ENCODE data around the gene ATG16L1.

Gene ATG16L1

DNA sequence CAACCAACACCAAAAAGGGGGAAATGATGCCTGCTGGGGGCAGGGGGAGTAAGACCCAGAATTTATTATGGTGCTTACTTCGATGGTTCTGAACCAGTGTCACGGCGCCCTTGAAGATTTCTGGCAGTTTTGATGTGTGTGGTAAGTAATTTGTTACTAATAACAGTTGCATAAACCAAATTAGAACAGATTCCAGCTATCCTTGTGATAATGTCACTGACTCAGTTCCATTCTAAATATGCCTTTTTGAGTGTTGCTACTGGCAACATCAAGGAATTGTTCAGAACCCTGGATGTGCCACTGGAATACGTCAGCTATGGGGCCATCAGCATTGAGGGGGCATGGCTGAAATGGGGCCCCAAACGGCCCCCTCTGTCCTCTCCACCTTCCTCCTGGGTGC lies 67.8 kb downstream of the ATG16L1 start:
- Histone ChIP-seq H3K9me3 (replicated peaks in 1 of 2; ENCODE audit: control insufficient read depth in 2 of 2, insufficient read depth in 1 of 2, low read depth in 1 of 2, low read length in 2 of 2) (no peaks in the 10 kb centered on the region), H3K4me2 (ENCODE audit: insufficient read depth, low read length, poor library complexity, severe bottlenecking) (no peak overlapping the region), H2AK5ac (ENCODE audit: low read depth, low read length) (no peak overlapping the region), H3K4me3 (ENCODE audit: low read length in 2 of 2) (no peak overlapping the region), H3K18ac (ENCODE audit: low read length) (no peak overlapping the region), H2BK12ac (ENCODE audit: low read length) (no peak overlapping the region), H3K14ac (ENCODE audit: low read length) (no peak overlapping the region), H3K27ac (replicated peaks; ENCODE audit: low read length) (no peak overlapping the region), H2BK120ac (ENCODE audit: low read depth, low read length) (no peak overlapping the region), H3K36me3 (replicated peaks in 1 of 2; ENCODE audit: control insufficient read depth in 2 of 2, insufficient read depth in 2 of 2, low read length in 2 of 2) (no peaks in the 10 kb centered on the region), H4K91ac (ENCODE audit: low read depth, low read length, poor library complexity) (no peak overlapping the region), H2BK5ac (ENCODE audit: low read length) (no peak overlapping the region), H3K4me1 (ENCODE audit: control insufficient read depth in 2 of 2, insufficient read depth in 1 of 2, low read depth in 1 of 2, low read length in 2 of 2) (no peaks in the 10 kb centered on the region), H4K8ac (ENCODE audit: low read depth, low read length) (no peak overlapping the region), H3K9ac (ENCODE audit: low read depth, low read length, poor library complexity) (no peak overlapping the region), H3K4ac (ENCODE audit: low read length) (no peak overlapping the region), H3K27me3 (ENCODE audit: control insufficient read depth in 3 of 3, insufficient read depth in 3 of 3, low read depth in 1 of 3, low read length in 3 of 3) (peaks cover 0 to 68% (median 0%) of the 10 kb centered on the region in 3 experiments), H2AFZ (ENCODE audit: low read length) (no peak overlapping the region), H3K23ac (ENCODE audit: low read depth, low read length, poor library complexity) (no peak overlapping the region), H2BK15ac (ENCODE audit: low read length) (no peak overlapping the region), H3K79me1 (ENCODE audit: low read depth, low read length) (no peaks in the 10 kb centered on the region)
- WGBS, 2 donors (ENCODE audit: extremely low coverage in 2 of 2, insufficient read length in 2 of 2, insufficient replicate concordance in 1 of 2), result no CpG with 5 or more reads among the region's 5 CpGs
- no peak for DNase-seq (ENCODE audit: low spot score)

DNA sequence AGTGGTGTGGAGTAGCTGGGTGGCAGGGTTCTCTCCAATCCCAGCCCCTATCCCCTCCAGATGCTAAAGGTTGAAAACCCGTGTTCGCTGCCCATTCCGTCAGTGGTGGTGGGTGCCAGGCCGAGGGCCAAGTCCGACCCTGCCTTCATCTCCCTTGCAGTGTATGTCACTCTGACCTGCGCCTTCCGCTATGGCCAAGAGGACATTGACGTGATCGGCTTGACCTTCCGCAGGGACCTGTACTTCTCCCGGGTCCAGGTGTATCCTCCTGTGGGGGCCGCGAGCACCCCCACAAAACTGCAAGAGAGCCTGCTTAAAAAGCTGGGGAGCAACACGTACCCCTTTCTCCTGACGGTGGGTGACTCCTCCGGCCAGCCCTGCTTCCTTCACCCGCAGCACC lies 69.0 kb downstream of the ATG16L1 start:
- H3K14ac ChIP-seq (ENCODE audit: low read length), result no peak overlapping the region
- H2BK120ac ChIP-seq (ENCODE audit: low read depth, low read length), result no peak overlapping the region
- no peak overlapping the region for H2BK15ac ChIP-seq (ENCODE audit: low read length)
- H4K91ac ChIP-seq (ENCODE audit: low read depth, low read length, poor library complexity), result no peak overlapping the region
- no peak overlapping the region for H3K9ac ChIP-seq (ENCODE audit: low read depth, low read length, poor library complexity)
- no peak overlapping the region for H2AFZ ChIP-seq (ENCODE audit: low read length)
- no peak overlapping the region for H3K4me3 ChIP-seq (ENCODE audit: low read length in 2 of 2)
- H4K8ac ChIP-seq (ENCODE audit: low read depth, low read length), result no peak overlapping the region
- no peak overlapping the region for H3K18ac ChIP-seq (ENCODE audit: low read length)
- no peak overlapping the region for H2BK12ac ChIP-seq (ENCODE audit: low read length)
- H3K4me1 ChIP-seq (ENCODE audit: control insufficient read depth in 2 of 2, insufficient read depth in 1 of 2, low read depth in 1 of 2, low read length in 2 of 2), result no peaks in the 10 kb centered on the region
- DNase-seq (ENCODE audit: low spot score), result no peak
- no peak overlapping the region for H2BK5ac ChIP-seq (ENCODE audit: low read length)
- WGBS, 2 donors (ENCODE audit: extremely low coverage in 2 of 2, insufficient read length in 2 of 2, insufficient replicate concordance in 1 of 2), result no CpG with 5 or more reads among the region's 17 CpGs
- no peak overlapping the region for H3K4ac ChIP-seq (ENCODE audit: low read length)
- no peak overlapping the region for H3K23ac ChIP-seq (ENCODE audit: low read depth, low read length, poor library complexity)
- no peak overlapping the region for H3K27ac ChIP-seq (replicated peaks; ENCODE audit: low read length)
- no peaks in the 10 kb centered on the region for H3K79me1 ChIP-seq (ENCODE audit: low read depth, low read length)
- H3K9me3 ChIP-seq (replicated peaks in 1 of 2; ENCODE audit: control insufficient read depth in 2 of 2, insufficient read depth in 1 of 2, low read depth in 1 of 2, low read length in 2 of 2), result no peaks in the 10 kb centered on the region
- no peaks in the 10 kb centered on the region for H3K36me3 ChIP-seq (replicated peaks in 1 of 2; ENCODE audit: control insufficient read depth in 2 of 2, insufficient read depth in 2 of 2, low read length in 2 of 2)
- no peak overlapping the region for H3K4me2 ChIP-seq (ENCODE audit: insufficient read depth, low read length, poor library complexity, severe bottlenecking)
- H2AK5ac ChIP-seq (ENCODE audit: low read depth, low read length), result no peak overlapping the region
- peaks cover 0 to 72% (median 0%) of the 10 kb centered on the region in 3 experiments for H3K27me3 ChIP-seq (ENCODE audit: control insufficient read depth in 3 of 3, insufficient read depth in 3 of 3, low read depth in 1 of 3, low read length in 3 of 3)

DNA sequence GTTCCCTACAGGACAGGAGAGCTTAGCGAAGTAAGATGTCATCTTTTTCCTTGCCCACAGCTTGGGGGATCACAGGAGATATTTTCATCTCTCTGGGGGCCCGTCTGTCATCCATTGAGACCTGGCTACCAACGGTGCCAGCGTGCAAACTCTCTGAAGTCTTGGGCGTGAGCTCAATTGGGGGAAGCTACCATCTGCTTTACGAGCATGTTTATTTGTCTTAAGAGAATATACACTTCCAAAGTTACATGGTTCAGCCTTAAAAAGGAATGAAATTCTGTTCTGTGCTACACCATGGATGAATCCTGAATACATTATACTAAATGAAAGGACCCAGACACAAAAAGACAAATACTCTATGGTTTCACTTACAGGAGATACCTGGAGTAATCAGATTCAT lies 69.7 kb downstream of the ATG16L1 start:
- H3K23ac ChIP-seq (ENCODE audit: low read depth, low read length, poor library complexity), result no peak overlapping the region
- H3K4me2 ChIP-seq (ENCODE audit: insufficient read depth, low read length, poor library complexity, severe bottlenecking), result no peak overlapping the region
- H3K79me1 ChIP-seq (ENCODE audit: low read depth, low read length), result no peaks in the 10 kb centered on the region
- no peak overlapping the region for H2BK5ac ChIP-seq (ENCODE audit: low read length)
- H3K27me3 ChIP-seq (ENCODE audit: control insufficient read depth in 3 of 3, insufficient read depth in 3 of 3, low read depth in 1 of 3, low read length in 3 of 3), result peaks cover 0 to 79% (median 2%) of the 10 kb centered on the region in 3 experiments
- H3K9ac ChIP-seq (ENCODE audit: low read depth, low read length, poor library complexity), result no peak overlapping the region
- H2BK15ac ChIP-seq (ENCODE audit: low read length), result no peak overlapping the region
- H2AK5ac ChIP-seq (ENCODE audit: low read depth, low read length), result no peak overlapping the region
- no CpG with 5 or more reads among the region's 6 CpGs for WGBS, 2 donors (ENCODE audit: extremely low coverage in 2 of 2, insufficient read length in 2 of 2, insufficient replicate concordance in 1 of 2)
- no peak overlapping the region for H4K91ac ChIP-seq (ENCODE audit: low read depth, low read length, poor library complexity)
- no peak overlapping the region for H2BK120ac ChIP-seq (ENCODE audit: low read depth, low read length)
- no peak for DNase-seq (ENCODE audit: low spot score)
- no peak overlapping the region for H3K14ac ChIP-seq (ENCODE audit: low read length)
- H3K9me3 ChIP-seq (replicated peaks in 1 of 2; ENCODE audit: control insufficient read depth in 2 of 2, insufficient read depth in 1 of 2, low read depth in 1 of 2, low read length in 2 of 2), result no peaks in the 10 kb centered on the region
- H3K18ac ChIP-seq (ENCODE audit: low read length), result no peak overlapping the region
- H3K27ac ChIP-seq (replicated peaks; ENCODE audit: low read length), result no peak overlapping the region
- H3K4me3 ChIP-seq (ENCODE audit: low read length in 2 of 2), result no peak overlapping the region
- H4K8ac ChIP-seq (ENCODE audit: low read depth, low read length), result no peak overlapping the region
- H3K4ac ChIP-seq (ENCODE audit: low read length), result no peak overlapping the region
- no peak overlapping the region for H2BK12ac ChIP-seq (ENCODE audit: low read length)
- no peaks in the 10 kb centered on the region for H3K36me3 ChIP-seq (replicated peaks in 1 of 2; ENCODE audit: control insufficient read depth in 2 of 2, insufficient read depth in 2 of 2, low read length in 2 of 2)
- H3K4me1 ChIP-seq (ENCODE audit: control insufficient read depth in 2 of 2, insufficient read depth in 1 of 2, low read depth in 1 of 2, low read length in 2 of 2), result no peaks in the 10 kb centered on the region
- no peak overlapping the region for H2AFZ ChIP-seq (ENCODE audit: low read length)

DNA sequence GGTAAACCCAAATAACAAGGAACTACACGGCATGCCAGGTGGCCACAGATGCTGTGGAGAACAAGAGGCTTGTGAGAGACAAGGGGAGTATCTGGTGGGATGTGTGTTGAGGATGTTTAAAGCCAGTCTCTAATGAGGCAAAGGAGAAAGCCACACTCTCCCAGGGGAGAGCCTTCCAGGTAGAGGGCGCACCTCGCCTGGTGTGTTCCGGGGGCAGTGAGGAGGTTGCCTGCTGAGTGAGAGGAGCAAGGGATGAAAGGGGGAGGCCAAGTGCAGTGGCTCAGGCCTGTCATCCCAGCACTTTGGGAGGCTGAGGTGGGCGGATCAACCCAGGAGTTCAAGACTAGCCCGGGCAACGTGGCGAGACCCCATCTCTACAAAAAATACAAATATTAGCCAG lies 72.4 kb downstream of the ATG16L1 start:
- H3K27ac ChIP-seq (replicated peaks; ENCODE audit: low read length), result no peak overlapping the region
- H2AFZ ChIP-seq (ENCODE audit: low read length), result no peak overlapping the region
- peaks cover 0 to under 1% of the 10 kb centered on the region in 2 donors for H3K9me3 ChIP-seq (replicated peaks in 1 of 2; ENCODE audit: control insufficient read depth in 2 of 2, insufficient read depth in 1 of 2, low read depth in 1 of 2, low read length in 2 of 2)
- peaks cover 0 to 2% of the 10 kb centered on the region in 2 donors for H3K4me1 ChIP-seq (ENCODE audit: control insufficient read depth in 2 of 2, insufficient read depth in 1 of 2, low read depth in 1 of 2, low read length in 2 of 2)
- no peak overlapping the region for H2AK5ac ChIP-seq (ENCODE audit: low read depth, low read length)
- no peaks in the 10 kb centered on the region for H3K36me3 ChIP-seq (replicated peaks in 1 of 2; ENCODE audit: control insufficient read depth in 2 of 2, insufficient read depth in 2 of 2, low read length in 2 of 2)
- no peak overlapping the region for H3K14ac ChIP-seq (ENCODE audit: low read length)
- no peak for DNase-seq (ENCODE audit: low spot score)
- no peak overlapping the region for H3K4ac ChIP-seq (ENCODE audit: low read length)
- H3K23ac ChIP-seq (ENCODE audit: low read depth, low read length, poor library complexity), result no peak overlapping the region
- no peak overlapping the region for H4K91ac ChIP-seq (ENCODE audit: low read depth, low read length, poor library complexity)
- no peak overlapping the region for H2BK12ac ChIP-seq (ENCODE audit: low read length)
- H3K18ac ChIP-seq (ENCODE audit: low read length), result no peak overlapping the region
- no peak overlapping the region for H4K8ac ChIP-seq (ENCODE audit: low read depth, low read length)
- no peak overlapping the region for H3K9ac ChIP-seq (ENCODE audit: low read depth, low read length, poor library complexity)
- WGBS, 2 donors (ENCODE audit: extremely low coverage in 2 of 2, insufficient read length in 2 of 2, insufficient replicate concordance in 1 of 2), result no CpG with 5 or more reads among the region's 8 CpGs
- H3K27me3 ChIP-seq (ENCODE audit: control insufficient read depth in 3 of 3, insufficient read depth in 3 of 3, low read depth in 1 of 3, low read length in 3 of 3), result peaks cover 0 to 98% (median 22%) of the 10 kb centered on the region in 3 experiments
- H3K79me1 ChIP-seq (ENCODE audit: low read depth, low read length), result no peaks in the 10 kb centered on the region
- H3K4me3 ChIP-seq (ENCODE audit: low read length in 2 of 2), result no peak overlapping the region
- H3K4me2 ChIP-seq (ENCODE audit: insufficient read depth, low read length, poor library complexity, severe bottlenecking), result no peak overlapping the region
- no peak overlapping the region for H2BK120ac ChIP-seq (ENCODE audit: low read depth, low read length)
- no peak overlapping the region for H2BK5ac ChIP-seq (ENCODE audit: low read length)
- H2BK15ac ChIP-seq (ENCODE audit: low read length), result no peak overlapping the region
